Measurements from ENCODE around the gene STRIP1.

The STRIP1 gene

GRCh38 chr1:110094931-110095654, 60.7 kb downstream of the STRIP1 start:
- no peak for DNase-seq (ENCODE audit: low spot score)

- DNase-seq (ENCODE audit: low spot score): no peak
These were observed 63.2 kb downstream of the STRIP1 start for GRCh38 chr1:110097507-110098221.

GRCh38 chr1:110098222-110099026, 64.0 kb downstream of the STRIP1 start:
- DNase-seq (ENCODE audit: low spot score): no peak

- no peak for DNase-seq (ENCODE audit: low spot score)
These were observed 65.9 kb downstream of the STRIP1 start for GRCh38 chr1:110100335-110100734.

GRCh38 chr1:110102081-110102480, 67.7 kb downstream of the STRIP1 start:
- no peak for DNase-seq (ENCODE audit: low spot score)

All from left forelimb (tissue), 1 donor.